NCI-H1105 (cell line): ENCODE data around the gene IKZF2.

ENCODE experiments used
- DNase-seq: peaks from one replicate; lab custom pipeline; 2025; lab: John Stamatoyannopoulos, UW

The IKZF2 gene

DNA sequence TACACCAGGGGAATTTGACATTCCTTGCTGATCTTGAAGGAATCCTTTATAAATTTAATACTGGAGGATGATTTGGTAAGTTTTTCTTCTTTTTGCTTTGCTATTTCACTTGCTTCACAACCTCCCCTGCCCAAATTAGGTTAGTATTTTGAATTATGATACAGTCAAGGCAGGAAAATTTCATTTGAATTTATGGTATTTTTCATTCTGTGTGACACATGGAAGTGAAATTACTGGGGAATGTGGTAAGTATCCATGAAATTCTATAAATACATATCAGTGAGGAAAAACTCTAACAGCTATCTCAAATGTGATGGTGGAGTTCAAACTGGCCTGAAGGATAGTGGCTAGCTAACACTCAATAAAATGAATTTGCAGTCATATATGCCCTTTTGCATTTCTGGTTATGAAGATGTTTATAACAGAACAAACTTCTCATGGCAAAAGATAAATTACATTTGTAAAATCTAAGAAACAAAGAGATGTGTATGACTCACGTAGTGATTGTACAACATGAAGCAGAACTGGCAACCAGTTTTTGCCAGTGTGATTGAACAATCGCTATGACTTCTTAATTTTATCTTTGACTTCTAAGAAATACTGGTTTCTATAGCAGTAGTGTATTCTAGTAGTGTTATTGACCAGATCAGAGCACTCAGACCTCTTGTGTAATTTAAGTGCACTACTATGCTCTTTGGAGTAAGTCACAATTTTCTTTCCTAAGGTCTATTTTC, 152.6 kb downstream of the IKZF2 start:
- no peak for DNase-seq

DNA sequence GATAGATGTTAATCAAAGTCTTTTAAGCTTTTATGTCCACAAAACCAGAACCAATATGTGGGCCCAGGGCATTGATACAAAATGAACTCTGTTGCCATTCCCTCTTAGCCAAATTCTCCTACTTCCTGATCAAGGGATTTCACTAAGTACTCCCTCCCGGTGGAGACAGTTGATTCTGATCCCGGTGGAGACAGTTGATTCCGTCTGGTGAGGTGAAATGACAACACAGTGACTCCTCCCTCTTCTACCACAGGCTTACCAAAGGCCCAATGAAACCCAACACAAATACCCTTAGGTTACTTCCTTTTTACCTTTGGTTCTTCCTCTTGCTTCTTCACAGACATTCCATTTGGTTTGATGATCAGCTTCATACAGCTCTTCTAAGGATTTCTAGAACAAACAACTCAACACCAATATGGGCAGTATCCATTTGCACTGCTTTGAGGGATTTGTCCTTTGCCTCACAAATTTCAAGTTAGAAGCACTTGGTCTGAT, 153.8 kb downstream of the IKZF2 start:
- no peak for DNase-seq

DNA sequence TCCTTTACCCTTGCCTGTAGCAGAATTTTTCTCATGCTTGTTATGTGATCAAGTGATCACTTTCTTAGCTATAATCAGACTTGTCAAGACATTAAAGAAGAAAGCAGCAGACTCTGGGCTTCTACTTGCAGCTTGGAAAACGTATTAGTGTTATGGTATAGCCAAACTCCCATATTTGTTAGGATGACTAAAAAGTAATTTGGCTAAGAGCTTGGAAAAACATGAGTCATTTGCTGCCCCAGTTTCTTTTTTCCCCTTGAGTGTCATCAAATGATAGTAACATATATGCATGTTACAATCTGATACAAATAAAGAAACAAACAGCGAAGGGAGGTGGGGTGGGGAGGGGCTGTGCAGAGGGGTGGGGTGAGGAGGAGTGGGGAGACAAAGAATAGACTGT, 155.5 kb downstream of the IKZF2 start:
- no peak for DNase-seq

DNA sequence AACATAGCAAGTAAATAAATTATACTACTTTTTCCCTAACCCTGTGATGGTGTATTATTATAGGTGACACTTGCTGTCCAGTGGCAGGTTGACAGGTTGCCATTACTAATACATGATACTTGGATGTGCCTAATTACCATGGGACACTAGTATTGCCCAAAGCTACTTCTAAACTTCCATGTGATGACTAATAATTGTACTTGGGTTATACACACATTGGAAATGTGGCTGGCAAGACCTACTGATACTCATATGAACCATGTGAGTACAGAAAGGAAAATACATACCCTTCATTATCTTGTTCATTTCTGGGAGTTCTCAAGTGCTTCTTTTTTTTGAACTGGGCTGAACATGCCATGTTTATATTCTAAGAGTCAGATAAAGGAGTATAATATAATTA, 156.4 kb downstream of the IKZF2 start:
- no peak for DNase-seq

DNA sequence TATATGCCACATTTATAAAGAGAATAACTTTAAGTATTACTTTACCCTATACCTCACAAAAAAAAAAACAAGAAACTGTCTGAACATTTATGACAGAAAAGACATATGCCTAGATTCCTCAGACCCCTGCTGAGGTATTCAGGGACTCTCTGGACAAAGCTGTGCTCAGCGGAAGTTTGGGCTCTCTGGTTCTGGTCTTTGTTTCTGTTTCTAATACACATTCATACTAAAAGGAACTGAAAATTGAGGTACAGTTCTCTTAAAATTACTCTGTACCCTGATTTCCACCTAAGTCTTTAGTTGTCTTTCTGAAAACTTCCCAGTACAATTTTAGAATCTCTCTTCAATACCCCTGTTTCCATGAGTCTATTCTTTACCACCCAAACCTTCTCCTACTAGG, 160.3 kb downstream of the IKZF2 start:
- no peak for DNase-seq

DNA sequence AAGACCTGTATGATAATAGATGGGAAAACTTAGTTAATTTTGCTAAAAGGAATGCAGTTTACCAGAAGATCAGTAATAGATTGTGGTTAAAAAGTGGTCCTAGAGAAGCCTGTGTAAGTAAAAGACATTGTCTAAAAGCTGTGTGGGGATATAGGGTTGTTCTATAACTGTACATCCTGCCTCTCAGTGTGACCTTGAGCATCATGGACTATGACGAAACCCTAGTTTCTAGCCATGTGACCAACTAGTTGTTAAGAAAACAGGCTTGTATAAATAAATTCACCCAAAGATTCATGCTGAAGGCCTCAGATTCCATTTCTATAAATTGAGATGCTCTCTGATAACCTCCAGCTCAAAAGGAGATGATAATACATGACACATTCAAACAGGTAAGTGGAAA, 160.7 kb downstream of the IKZF2 start:
- DNase-seq, result no peak

DNA sequence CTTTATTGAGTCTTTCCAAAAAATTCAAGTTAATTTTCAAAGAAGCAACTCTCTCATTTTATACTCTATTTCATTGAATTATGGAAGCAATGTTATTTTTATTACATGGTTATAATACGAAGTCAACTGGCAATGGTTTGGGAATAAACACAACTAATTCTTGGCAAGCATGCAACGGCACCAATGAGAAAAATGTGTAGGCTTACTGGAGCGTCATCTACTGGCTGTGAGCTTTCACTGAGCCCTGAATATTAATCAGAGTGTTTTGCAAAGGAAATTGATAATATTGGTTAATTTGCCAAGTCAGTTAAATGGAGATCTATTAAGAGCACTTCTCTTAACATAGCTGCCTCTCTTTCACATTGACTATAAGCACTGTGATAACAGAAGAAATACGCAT, 163.9 kb downstream of the IKZF2 start:
- no peak for DNase-seq

DNA sequence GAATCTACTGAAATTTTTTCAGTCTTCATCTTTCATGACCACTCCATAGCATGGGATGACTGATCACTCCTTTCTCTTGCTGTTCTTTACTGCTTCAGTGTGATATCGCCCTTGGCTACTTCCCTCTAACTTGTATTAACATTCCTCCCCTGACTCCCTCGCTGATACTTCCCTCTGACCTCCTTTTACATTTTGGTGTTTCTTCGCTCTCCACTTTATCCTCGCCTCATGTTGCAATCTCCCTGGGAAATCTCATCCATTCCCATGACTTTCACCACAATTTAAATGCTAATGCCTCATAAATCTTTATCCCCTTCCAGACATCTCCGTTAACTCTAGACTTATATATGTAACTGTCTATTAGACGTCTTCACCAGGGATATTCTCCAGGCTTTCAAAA, 167.3 kb downstream of the IKZF2 start:
- DNase-seq, result no peak

DNA sequence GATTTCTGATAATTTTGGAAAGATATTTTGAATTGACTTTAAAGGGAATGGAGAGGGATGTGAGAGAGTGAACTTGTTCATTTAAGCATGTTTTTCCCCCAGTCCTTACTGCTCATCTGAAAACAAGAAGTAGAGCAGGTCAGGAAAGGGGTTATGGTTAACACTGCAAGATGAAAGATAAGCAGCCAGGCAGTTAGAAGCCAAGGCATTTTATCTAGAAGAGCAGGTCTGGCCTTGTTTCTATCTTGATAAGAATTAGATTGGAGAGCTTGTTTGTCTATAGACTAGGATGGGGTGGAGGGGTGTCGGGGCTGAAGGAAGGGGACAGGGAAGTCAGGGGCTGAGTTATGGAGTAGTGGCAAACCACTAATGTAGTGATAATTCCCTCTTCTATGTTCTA, 171.6 kb downstream of the IKZF2 start:
- DNase-seq, result no peak

DNA sequence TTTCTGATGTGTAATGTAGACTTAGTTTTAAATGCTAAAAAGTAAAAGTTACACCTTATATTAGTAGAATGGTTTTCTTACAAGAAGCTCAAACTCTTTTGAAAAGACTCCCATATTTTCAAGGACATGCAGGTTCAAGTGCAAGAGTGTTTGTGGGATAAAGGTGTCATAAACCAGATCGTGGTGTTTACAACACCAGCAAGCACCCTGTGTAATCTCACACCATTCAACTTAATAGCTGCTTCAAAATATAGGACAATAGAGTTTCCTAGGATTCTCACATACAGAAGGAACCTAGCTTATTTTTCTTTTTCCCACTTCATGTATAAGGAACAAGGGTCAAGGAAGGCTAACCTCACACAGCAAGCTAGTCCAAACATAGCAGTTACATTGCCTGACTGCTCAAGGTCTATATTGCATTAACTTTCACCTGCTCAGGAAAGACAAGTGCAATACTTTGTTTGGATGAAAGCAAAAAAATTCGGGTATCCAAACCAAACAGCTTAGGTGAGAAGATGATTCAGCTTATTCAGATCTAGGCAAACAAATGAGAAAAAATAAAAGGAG, 172.3 kb downstream of the IKZF2 start:
- no peak for DNase-seq

DNA sequence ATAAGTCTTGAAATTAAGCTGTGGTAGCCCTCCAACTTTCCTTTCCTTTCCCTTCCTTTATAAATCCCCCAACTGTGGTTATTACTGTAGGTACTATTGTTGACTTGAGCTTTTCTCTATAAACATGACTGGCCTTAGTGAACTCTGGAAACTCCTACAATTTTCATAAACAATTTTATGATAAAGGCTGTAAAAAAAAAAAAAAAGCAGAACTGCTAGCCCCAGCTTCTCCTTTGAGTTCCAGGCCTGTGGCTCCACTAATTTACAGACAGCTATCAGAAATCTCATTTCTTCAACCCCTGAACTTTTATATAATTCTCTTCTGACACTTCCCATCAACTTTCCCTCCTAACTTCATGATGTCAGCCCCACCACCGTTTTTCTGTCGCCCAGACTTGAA, 174.3 kb downstream of the IKZF2 start:
- DNase-seq, result no peak

DNA sequence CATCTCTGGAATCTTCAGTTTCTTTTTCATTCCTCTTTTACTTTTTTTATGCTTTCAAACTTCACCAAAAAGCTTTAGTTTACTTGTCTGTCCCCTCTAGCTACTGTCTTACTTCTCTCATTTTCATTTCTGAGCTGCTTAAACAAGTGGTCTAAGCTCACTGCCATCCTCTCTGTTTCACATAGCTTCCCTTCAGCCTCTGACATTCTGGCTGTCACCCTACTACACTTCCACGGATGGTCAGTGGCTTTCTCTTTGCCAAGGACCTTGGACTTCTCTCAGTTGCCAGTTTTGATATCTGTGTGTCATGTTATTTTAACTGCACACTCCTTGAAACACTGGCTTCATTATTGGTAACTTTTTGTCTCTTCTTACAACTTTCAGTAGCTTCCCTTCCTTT, 176.1 kb downstream of the IKZF2 start:
- no peak for DNase-seq

DNA sequence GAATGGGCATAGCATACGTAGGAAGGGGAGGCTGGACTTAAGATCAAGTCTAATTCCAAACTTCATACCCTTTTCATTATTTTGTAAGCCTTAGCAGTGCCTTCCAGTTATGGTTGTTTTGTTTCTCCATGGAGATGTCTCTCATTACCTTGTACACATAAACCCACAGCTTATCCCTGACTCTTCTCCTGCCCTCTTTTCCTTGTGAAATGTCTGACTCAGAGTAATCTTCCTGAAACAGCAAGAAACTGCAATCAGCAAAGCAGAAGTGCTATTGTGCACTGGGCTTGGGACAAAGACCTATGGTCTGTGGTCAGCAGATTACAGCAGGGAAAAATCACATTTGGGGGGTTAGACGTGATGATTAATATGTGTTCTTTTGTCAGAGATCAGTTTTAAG, 176.7 kb downstream of the IKZF2 start:
- no peak for DNase-seq

DNA sequence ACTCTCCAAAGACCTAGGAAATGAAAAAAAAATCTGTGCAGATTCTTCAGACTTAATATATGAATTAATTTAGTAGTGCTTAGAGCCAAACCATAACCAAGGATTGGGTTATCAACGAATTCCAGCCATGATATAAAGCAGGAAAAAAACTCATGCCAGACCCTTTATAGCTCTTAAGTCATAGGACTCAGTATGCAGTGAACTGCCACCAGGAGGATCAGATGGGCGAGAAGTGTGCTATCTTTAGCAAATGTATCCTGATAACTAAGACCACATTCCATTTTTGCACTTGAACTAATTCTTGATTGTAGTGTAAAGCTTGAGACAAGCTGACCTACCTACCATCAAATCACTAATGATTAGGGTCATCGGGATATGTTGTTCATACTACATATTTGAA, 178.1 kb downstream of the IKZF2 start:
- no peak for DNase-seq

DNA sequence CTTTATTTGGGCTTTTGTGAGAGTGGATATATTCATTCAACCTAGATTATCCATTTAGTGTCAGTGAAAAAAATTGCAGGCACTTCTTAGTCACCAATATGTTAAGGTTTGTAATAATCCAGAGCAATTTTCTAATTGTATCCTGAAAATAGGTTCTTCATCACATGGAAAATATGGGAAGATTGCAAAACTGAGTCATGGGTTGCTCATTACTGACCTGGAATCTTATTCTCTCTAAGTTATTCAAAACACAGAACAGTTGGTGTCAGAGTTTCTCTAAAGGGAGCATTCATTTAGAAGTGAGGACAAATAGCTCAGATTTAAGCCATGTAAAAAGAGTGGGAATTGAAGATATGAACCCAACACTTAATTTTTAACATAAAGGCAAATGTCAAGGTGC, 181.3 kb downstream of the IKZF2 start:
- no peak for DNase-seq

DNA sequence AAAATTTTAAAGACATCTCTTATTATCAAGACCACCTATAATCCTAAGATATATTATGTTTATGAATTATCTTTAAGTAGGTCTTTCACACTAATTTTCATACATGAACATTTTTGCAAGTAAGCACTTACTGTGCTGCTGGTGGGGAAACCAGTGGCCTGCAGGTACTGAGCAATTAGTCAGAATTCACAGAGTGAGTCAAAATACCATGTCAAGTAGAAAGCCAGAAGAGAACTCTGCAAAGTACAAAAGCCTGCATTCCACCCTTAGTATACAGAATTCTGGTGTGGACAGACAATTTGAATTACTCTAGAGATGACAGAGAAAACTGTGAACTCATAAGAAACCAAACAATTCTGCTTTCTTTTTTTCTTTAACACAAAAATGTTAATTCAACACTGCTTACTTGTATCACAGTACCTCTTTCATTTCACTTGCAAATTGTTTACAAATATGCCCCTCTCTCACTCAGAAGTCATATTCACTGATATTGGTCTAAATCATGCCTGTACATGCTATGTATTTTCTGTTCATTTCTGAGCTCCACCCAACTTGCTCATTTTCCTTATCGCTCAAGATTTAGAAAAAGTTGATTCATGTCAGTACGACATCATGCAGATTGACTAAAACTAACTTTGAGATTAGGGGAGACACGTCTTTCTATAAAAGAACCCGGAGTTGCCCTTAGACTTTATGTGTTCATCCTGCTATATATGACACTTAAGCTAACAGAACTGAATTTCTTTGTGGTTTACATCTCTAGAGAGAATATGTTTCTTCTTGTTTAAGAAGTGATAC, 182.9 kb downstream of the IKZF2 start:
- DNase-seq, result no peak

DNA sequence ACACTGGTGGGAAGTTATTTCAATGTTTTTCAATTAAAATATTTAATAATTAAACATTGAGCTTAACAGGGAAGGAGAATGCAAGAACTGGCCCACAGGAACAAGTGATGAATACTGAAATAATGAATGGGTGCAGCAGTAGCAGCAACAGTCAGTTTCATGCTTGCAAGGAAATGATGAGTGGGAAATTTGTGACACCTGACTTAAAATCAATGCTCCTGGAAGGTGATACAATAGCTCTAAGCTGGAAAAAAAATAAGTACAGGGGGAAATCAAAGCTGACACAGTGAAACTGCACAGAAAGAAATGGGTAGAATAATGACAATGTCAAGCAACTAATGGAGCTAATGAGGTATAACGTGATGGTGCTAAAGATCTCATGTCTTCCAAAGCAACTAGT, 184.5 kb downstream of the IKZF2 start:
- no peak for DNase-seq

DNA sequence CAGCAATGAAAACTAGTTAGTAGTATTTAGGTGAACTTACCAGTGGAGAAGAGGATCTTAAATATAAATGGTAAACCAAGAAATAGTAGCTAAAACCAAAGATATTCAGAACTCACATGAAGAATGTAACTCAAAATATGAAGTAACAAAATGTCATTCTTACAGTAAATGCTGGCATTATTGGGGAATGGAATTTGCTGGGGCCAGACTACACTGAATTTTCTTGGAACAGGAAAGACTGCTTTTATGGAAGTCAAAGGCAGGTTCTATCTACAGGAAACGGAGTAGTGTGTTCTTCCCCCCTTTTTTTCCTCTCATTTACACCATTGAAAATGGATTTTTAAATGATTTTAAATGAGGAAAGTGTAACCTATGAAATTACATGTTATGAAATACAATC, 188.7 kb downstream of the IKZF2 start:
- no peak for DNase-seq

DNA sequence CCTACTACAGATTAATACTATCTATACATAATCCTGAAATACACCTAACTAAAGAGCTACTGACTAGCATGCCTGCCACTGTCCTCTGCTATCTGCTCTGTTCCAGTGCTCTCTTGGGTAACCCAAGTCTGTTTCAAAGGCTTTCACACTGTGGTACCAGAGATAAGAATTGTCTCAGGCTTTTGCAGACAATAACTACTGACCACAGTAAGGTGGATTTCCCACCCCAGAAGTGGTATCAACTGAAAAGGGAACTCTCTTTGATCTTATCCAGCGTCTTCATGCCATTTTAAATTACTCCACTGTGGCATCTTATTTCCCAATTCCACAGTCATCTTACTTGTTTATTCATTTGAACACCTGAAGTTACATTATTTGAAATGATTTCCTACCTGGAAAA, 190.2 kb downstream of the IKZF2 start:
- DNase-seq, result no peak

DNA sequence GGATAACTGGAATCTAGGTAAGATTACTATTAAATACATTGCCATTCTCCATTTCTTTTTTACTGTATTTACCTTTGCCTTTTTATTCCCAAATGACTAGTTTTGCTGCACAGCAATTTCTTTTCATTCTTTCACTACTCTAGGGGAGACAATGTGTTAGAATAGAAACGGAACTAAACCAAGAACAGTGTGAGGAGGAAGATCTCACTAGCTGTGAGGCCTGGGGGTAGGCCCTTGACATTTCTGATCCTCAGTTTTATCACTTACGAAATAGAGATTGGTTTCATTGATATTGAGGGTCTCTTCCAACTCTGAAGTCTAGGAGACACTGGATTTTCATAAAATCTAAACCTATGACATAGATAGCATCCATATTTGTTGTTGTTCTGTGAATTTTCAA, 191.1 kb downstream of the IKZF2 start:
- no peak for DNase-seq

DNA sequence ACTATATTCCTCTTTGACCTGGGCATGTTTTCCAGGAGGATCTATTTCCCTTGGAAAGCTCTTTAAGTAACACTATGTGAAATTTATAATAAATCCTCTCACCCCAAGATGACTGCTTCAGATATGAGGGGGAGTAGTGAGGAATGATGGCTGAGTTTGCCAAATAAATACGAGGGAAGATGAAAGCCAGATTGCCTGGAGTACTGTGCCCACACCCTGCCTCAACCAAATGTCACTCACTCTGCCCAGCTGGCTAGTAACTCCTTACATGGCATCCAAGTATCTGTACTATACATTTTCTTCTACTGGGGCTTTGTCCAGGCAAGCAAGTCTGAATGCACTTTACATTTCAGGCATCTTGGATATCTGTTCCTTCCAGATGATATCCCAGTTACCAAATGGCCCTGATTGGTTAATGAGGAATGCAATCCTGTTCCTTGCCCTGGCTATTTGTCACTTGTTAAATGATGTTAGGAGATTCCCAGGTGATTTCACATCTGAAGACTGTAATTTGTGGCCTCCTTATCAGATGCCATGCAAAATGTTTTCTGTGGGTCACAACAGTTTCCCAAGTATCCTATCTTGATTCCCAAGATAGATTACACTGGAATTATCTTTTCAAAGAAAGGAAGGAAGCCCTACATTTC, 191.8 kb downstream of the IKZF2 start:
- DNase-seq, result no peak

DNA sequence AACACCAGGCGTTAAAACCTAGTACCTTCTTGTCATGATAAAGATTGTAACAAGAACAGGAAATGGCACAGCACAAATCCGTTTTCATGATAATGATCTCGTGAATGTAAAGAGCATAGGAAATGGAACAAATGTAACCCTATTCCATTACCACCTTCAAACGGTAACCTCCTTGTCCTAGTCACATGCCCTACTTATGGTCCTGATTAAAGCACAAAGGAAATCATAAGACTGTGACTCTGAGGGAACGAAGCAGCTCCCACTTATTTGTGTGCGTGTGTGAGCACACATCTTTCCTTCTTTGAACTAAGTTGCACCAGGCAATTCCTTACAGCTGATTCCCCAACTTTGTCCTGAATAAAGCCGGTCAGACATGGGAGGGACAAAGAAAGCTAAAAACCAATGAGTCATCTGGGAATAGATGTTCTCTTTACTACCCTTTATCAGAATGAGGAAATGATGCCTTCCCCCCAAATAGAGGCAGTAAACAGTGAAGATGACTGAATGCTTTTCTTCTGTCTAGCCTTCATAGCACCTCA, 192.6 kb downstream of the IKZF2 start:
- DNase-seq, result no peak

DNA sequence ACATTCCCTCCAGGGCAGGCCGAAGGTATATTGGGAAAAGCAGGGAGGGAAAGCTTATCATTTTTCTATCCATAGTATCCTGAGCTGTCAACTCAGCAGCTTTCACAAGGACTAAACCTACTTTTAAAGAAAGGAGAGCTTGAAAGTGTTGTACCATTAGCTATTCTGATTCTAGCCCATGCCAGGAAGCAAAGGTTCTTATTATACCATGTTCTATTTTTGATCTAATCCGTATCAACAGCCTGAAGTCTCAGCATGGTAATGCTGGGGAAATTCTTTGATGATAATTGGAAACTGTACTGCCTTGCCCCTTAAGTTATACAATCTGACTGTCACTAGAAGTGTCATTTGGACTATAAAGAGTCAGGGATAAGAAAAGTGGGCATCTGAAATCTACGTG, 193.3 kb downstream of the IKZF2 start:
- DNase-seq, result no peak
